Type B pancreatic cell (in vitro differentiated cells): Measurements from ENCODE around the gene SEC14L1. TPM values are rescaled to one million over a fixed set of nuclear protein-coding genes. Genes with fewer than 3 reads are reported as not detected.
A peak's percentile ranks its signal among the peaks of the same experiment; 100 is the strongest.

ENCODE experiments used
- DNase-seq: peaks from one replicate; pipeline ENCODE4 v3.0.0; 2021; ENCODE audit warnings: mixed read lengths; ENCODE audit not compliant: unreplicated experiment; ENCODE audit errors: extremely low spot score
- H3K27ac Mint-ChIP-seq: 2 replicates; pipeline ENCODE4 v1.8.0; 2021; ENCODE audit warnings: mild to moderate bottlenecking, mixed read lengths
- H3K27me3 Mint-ChIP-seq: 2 replicates; pipeline ENCODE4 v1.8.0; 2021; ENCODE audit warnings: mixed read lengths
- H3K36me3 Mint-ChIP-seq: 2 replicates; pipeline ENCODE4 v1.8.0; 2021; ENCODE audit warnings: mixed read lengths
- H3K4me1 Mint-ChIP-seq: one replicate; pipeline ENCODE4 v1.8.0; 2021; ENCODE audit warnings: mixed read lengths; ENCODE audit not compliant: unreplicated experiment
- H3K4me3 Mint-ChIP-seq: 2 replicates; pipeline ENCODE4 v1.8.0; 2021; ENCODE audit warnings: mild to moderate bottlenecking, mixed read lengths
- H3K9me3 Mint-ChIP-seq: 2 replicates; pipeline ENCODE4 v1.8.0; 2021; ENCODE audit warnings: mixed read lengths
- total RNA-seq: library from RNA; stranded (reverse); gene quantifications from 2 replicates; pipeline ENCODE4 v1.2.1, GENCODE V29; 2021; ENCODE audit warnings: low replicate concordance
- TF ChIP-seq, protein P1 (sequence below): fragments of 200-600 bp; sonication (generic); conservative IDR thresholded peaks from 2 replicates; pipeline ENCODE4 v1.5.0; 2021; ENCODE audit warnings: antibody characterized with exemption, mild to moderate bottlenecking

SEC14L1 gene
- total RNA-seq, 1 donor from 2014 or later = 74.9 TPM

DNA sequence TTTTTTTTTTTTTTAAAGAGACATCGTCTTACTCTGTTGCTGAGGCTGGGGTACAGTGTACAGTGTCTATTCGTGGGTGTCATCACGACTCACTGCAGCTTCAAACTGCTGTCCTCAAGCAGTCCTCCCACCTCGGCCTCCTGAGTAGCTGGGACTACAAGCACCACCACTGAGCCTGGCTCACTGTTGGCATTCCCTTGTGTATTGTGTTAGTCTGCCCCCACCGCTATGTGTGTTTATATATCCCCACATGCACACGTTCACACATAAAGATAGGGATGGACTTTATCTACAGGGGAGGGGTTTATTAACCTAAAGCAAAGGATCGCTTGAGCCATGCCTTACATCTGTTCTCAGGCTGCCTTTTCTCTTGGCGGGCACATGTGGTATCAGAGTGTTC lies 63.8 kb downstream of the SEC14L1 start:
- Mint-ChIP-seq H3K27ac (peak overlapping the region; percentile 68), H3K27me3 (no peaks in the 10 kb centered on the region), H3K4me3 (no peak overlapping the region), H3K36me3 (peaks cover 49% of the 10 kb centered on the region), H3K9me3 (no peaks in the 10 kb centered on the region), H3K4me1 (peaks cover 17% of the 10 kb centered on the region)
- TF ChIP-seq, protein P1, sequence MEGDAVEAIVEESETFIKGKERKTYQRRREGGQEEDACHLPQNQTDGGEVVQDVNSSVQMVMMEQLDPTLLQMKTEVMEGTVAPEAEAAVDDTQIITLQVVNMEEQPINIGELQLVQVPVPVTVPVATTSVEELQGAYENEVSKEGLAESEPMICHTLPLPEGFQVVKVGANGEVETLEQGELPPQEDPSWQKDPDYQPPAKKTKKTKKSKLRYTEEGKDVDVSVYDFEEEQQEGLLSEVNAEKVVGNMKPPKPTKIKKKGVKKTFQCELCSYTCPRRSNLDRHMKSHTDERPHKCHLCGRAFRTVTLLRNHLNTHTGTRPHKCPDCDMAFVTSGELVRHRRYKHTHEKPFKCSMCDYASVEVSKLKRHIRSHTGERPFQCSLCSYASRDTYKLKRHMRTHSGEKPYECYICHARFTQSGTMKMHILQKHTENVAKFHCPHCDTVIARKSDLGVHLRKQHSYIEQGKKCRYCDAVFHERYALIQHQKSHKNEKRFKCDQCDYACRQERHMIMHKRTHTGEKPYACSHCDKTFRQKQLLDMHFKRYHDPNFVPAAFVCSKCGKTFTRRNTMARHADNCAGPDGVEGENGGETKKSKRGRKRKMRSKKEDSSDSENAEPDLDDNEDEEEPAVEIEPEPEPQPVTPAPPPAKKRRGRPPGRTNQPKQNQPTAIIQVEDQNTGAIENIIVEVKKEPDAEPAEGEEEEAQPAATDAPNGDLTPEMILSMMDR = no peak
- no peak for DNase-seq

- Mint-ChIP-seq H3K4me1 (peaks cover 23% of the 10 kb centered on the region), H3K4me3 (no peak overlapping the region), H3K36me3 (peaks cover 50% of the 10 kb centered on the region), H3K9me3 (no peaks in the 10 kb centered on the region), H3K27me3 (no peaks in the 10 kb centered on the region), H3K27ac (peak overlapping the region; percentile 68)
- no peak for DNase-seq
- TF ChIP-seq, protein P1 = no peak
Measured at GRCh38 chr17:77205396-77206125, 64.8 kb downstream of the SEC14L1 start.

DNA sequence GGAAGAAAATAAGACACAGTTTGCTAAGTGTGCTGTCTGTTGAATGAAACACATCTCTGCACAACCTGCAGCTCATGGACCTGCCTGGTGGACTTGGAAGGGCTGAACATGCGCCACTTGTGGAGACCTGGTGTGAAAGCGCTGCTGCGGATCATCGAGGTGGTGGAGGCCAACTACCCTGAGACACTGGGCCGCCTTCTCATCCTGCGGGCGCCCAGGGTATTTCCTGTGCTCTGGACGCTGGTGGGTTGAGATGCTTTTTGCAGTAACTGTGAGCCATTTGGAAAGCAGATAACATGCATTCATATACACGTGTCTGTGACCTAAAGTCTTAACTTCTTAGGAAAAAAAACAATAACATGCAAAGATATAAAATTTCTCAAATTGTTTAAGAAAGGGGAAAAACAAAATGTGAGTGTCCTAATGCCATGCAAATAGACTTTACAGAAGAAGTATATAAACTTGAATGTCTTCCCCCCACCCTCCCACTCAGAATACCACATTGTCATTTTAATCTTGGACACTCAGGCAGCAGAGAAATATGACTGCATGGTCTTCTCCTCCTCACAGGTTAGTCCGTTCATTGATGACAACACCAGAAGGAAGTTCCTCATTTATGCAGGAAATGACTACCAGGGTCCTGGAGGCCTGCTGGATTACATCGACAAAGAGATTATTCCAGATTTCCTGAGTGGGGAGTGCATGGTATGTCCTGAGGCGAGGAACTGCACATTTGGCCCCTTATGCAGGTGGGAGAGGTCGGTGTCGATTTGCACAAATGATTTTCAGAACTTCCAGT lies 65.6 kb downstream of the SEC14L1 start:
- no peak overlapping the region for H3K27ac Mint-ChIP-seq
- no peaks in the 10 kb centered on the region for H3K9me3 Mint-ChIP-seq
- no peaks in the 10 kb centered on the region for H3K27me3 Mint-ChIP-seq
- no peak for DNase-seq
- TF ChIP-seq, protein P1 = no peak
- H3K4me3 Mint-ChIP-seq = no peak overlapping the region
- peaks cover 24% of the 10 kb centered on the region for H3K4me1 Mint-ChIP-seq
- H3K36me3 Mint-ChIP-seq = peaks cover 47% of the 10 kb centered on the region

- no peak overlapping the region for H3K27ac Mint-ChIP-seq
- H3K36me3 Mint-ChIP-seq = peaks cover 57% of the 10 kb centered on the region
- no peak overlapping the region for H3K4me3 Mint-ChIP-seq
- H3K9me3 Mint-ChIP-seq = no peaks in the 10 kb centered on the region
- H3K27me3 Mint-ChIP-seq = no peaks in the 10 kb centered on the region
- TF ChIP-seq, protein P1 = no peak
- peaks cover 24% of the 10 kb centered on the region for H3K4me1 Mint-ChIP-seq
- DNase-seq = no peak
Measured at GRCh38 chr17:77207689-77208216, 67.0 kb downstream of the SEC14L1 start.

- Mint-ChIP-seq H3K4me1 (peaks cover 24% of the 10 kb centered on the region), H3K9me3 (no peaks in the 10 kb centered on the region), H3K36me3 (peaks cover 55% of the 10 kb centered on the region), H3K27ac (peak overlapping the region; percentile 18), H3K27me3 (no peaks in the 10 kb centered on the region), H3K4me3 (no peak overlapping the region)
- TF ChIP-seq, protein P1 = peak; percentile 32
- no peak for DNase-seq
Measured at GRCh38 chr17:77208217-77208808, 67.5 kb downstream of the SEC14L1 start.
